ENCODE data around the gene UBE2B.
A peak's percentile ranks its signal among the peaks of the same experiment; 100 is the strongest.

Gene UBE2B

GRCh38 chr5:134437847-134438581, 66.6 kb downstream of the UBE2B start:
- DNase-seq (ENCODE audit: low read depth), result peak; percentile 72

GRCh38 chr5:134438721-134439123, 67.4 kb downstream of the UBE2B start:
- DNase-seq (ENCODE audit: low read depth), result no peak

GRCh38 chr5:134439210-134439654, 67.9 kb downstream of the UBE2B start:
- DNase-seq (ENCODE audit: low read depth), result peak; percentile 89

GRCh38 chr5:134440201-134440755, 68.9 kb downstream of the UBE2B start:
- no peak for DNase-seq (ENCODE audit: low read depth)
